Activated CD8-positive, alpha-beta memory T cell treated with anti-CD3 and anti-CD28 coated beads for 4 hours (primary cell): ENCODE data around the gene FSTL3.
A peak's percentile ranks its signal among the peaks of the same experiment; 100 is the strongest.
"Not testable (repeated sequence)": the region's sequence is repeated elsewhere in the genome, so short reads cannot be mapped to it uniquely, and the experiment has no call there.

ENCODE experiments used
- DNase-seq, 2 donors: peaks; one replicate each; pipeline ENCODE4 v3.0.0-alpha.2; 2020; ENCODE audit warnings: low read depth in 2 of 2

The FSTL3 gene

GRCh38 chr19:676339-677105, at the start of gene FSTL3:
Gene FSTL3 (plus strand): TSS chr19:676392. CDS start chr19:676424, 32 bp downstream.
- DNase-seq = no peak

DNA sequence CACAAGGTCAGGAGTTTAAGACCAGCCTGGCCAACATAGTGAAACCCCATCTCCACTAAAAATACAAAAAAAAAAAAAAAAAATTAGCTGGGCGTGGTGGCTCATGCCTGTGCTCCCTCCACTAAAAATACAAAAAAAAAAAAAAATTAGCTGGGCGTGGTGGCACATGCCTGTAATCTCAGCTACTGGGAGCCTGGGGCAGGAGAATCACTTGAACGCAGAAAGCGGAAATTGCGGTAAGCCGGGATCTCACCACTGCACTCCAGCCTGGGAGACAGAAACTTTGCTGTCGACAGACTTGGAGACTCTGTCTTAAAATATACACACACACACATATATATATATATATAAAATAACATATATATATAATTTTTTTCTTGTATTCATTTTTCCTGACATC, 49.6 kb upstream of the FSTL3 start:
- not testable (repeated sequence) for DNase-seq

- no peak for DNase-seq
These were observed 48.0 kb upstream of the FSTL3 start for GRCh38 chr19:628168-628567.

DNA sequence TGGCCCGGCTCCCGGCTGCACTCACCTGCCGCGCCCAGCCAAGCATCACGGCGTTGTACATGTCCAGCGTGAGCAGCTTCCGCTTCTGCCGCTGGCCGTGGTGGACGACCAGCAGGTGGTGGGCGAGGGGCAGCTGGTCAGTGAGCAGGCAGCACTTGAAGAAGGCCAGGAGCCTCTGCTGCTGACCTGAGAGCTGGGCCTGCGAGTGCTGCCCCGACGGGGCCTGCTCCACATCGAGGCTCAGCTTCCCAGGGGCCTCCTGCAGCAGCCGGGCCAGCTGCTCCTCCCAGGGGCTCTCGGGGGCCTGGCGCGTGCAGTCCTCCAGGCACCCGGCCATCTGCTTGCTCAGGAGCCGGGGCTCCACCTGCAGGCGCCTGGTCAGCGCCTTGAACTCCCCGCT, 46.7 kb upstream of the FSTL3 start:
- not testable (repeated sequence) for DNase-seq

DNA sequence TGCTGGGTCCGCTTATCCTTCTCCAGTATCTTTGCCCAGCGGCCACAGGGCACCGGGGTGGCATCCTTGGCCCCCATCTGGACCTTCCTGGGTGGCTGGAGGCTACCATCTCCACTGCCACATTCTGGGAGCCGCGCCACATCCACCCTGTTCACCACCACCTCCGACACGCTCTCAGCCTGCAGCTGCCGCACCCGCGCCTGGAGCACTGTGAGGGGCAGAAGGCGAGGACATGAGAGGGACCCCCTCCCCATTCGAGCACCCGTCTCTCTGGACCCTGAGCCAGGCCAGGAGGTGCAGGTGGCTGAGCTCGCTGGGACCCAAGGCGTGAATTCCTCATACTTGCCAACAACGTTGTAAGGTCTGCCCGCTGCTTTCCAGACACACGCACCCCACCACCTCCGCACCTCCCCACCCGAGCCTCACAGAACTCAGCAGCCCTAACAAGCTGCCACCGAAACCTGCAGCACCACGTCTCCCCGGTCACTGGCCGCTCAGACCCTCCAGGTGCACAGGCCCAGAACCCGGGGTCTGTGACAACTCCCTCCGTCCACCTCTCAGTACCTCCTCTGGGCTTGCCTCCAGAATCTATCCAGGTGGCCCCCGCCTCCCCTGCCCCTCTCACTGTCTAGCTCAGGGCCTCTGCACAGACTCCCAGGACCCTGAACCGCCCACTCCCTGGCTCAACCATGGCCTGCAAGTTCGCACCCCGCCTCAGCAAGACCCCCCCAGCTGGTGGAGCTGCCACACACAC, 46.1 kb upstream of the FSTL3 start:
- DNase-seq = no peak

DNA sequence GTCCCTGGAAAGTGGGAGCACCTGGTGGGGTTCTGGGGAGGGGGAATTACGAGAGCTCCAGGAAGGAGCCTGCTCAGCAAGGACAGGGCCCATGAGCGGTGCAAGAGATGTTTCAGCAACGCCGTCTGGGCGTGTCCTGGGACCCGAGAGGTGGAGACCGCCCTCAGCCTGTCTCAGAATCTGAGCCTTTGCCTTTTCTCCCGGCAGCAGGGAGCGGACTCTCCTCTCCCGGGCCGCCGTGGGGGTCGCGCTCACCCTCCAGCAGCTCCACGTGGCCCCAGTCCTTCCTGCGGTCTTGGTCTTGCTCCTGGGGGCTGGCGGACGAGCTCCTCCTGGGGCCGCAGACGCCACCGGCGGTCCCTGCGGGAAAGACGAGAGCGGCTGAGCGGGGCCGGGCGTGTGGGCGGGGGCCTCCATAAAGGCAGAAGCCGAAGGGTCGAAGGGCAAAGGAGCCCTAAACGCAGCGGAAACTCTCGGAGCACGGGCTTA, 43.6 kb upstream of the FSTL3 start:
- no peak for DNase-seq

DNA sequence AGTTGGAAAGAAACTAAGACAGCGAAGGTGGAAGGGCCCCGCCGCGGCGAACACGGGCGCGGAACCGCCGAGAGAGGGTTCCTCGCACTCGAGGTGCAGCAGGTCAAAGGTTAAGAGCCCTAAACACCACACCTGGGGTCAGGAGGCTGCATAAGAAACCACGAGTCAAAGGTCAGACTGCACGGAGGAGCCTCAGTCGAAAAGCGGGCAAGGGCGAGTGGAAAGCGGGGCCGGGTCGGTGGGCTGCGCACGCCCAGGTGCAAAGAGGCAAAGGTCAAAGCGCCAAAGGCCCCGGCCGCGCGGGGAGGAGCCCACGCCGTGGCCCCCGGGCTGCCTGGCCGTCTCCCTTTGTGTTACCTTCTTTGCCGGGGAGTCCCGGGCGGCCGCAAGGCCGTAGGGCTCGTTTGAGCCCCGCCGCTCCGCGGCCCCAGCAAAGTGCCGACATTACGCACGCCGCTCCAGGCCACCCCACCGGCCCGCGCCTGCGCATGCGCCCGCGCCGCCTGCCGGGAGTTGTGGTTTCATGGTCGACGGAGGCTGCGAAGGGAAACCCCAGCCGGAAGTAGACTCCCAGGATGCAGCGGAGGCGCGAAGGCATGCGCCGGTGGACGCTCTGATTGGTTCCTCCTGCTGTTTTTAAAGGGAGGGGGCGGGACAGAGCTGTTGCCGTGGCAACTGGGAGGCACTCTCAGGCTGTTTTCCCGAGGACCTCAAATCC, 43.0 kb upstream of the FSTL3 start, which contains the start of gene POLRMT:
Gene POLRMT, minus strand, starts transcription at position 470 of the 718 bp plus-strand sequence. Its CDS starts 25 bp downstream, at position 445.
- peak; percentile 93 to 95 for DNase-seq

DNA sequence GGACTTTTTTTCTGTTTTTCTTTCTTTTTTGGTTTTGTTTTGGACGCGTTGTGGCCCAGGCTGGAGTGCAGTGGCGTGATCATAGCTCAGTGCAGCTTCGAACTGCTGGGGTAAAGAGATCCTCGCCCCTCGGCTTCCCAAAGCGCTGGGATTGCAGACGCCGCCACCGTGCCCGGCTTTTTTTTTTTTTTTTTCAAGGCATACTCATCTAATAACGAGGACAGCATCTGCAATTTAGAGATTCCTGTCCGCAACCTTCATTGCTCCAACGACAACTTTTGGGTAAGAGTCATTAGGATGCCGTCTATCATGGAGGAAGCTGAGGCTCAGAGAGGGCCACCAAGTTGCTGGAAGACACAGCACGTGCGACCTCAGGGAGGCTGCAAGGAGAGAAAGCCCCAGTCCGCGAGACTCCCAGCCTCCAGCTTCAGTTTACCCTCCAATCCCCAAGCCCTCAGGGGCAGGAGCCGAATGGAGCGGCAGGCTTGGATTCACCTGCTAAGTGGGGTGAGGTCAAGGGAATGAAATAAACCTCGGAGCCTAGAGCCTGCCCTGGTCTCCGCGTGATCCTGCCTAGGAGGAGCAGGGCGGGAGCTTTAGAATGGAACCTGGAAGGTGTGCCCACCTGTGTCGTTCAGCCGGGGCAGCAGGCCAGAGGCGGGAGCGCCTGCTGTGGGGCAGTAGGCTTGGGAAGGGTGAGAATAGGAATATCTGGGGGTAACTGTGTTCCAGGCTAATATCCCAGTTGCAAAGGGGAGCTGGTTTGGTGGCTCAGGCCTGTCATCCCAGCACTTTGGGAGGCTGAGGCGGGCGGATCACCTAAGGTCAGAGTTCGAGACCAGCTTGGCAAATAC, 42.2 kb upstream of the FSTL3 start:
- DNase-seq = no peak

GRCh38 chr19:634975-635652, 41.1 kb upstream of the FSTL3 start:
- no peak for DNase-seq

DNA sequence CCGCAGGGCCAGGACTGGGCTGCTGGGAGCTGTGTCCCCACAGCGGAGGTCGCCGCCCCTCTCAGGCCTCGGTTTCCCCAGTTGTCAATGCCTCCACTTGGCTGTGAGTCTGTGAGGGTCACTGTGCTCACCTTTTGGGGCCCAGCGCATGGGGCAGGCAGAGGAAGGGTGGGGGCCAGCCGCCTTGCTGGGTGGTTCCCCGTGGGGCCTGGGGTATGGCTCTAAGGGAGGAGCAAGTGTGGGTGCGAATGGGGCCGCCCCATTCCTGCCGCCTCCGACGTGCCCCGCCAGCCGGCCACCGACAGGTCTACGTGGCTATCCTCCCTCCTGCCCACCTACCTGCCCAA, 37.3 kb upstream of the FSTL3 start:
- DNase-seq = no peak

GRCh38 chr19:639253-640160, 36.7 kb upstream of the FSTL3 start, which contains the start of gene FGF22:
Gene FGF22 (plus strand): TSS chr19:639879. CDS start chr19:639926, 47 bp downstream.
- DNase-seq = peak; percentile 90 to 92

DNA sequence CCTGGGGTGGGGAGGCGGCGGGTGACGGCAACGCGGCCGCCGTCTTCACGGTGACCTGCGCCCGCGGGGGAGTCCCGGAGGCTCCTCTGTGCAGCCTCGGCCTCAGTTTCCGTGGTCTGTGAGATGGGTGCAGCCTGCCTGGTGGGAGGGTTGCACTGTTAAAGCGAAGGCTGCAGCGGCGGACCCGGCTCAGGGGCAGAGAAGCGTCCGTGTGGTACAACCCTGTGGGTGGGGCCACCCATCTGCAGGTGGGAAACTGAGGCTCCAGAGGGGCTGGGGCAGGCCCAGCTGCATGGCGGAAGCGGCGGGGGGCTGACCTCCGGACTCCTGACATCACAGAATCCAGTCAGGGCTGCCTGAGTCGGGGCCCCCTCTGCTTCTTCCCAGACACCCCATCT, 36.0 kb upstream of the FSTL3 start:
- DNase-seq = no peak

- no peak for DNase-seq
These were observed 35.5 kb upstream of the FSTL3 start for GRCh38 chr19:640606-641189.

- no peak for DNase-seq
These were observed 34.5 kb upstream of the FSTL3 start for GRCh38 chr19:641702-642101.

DNA sequence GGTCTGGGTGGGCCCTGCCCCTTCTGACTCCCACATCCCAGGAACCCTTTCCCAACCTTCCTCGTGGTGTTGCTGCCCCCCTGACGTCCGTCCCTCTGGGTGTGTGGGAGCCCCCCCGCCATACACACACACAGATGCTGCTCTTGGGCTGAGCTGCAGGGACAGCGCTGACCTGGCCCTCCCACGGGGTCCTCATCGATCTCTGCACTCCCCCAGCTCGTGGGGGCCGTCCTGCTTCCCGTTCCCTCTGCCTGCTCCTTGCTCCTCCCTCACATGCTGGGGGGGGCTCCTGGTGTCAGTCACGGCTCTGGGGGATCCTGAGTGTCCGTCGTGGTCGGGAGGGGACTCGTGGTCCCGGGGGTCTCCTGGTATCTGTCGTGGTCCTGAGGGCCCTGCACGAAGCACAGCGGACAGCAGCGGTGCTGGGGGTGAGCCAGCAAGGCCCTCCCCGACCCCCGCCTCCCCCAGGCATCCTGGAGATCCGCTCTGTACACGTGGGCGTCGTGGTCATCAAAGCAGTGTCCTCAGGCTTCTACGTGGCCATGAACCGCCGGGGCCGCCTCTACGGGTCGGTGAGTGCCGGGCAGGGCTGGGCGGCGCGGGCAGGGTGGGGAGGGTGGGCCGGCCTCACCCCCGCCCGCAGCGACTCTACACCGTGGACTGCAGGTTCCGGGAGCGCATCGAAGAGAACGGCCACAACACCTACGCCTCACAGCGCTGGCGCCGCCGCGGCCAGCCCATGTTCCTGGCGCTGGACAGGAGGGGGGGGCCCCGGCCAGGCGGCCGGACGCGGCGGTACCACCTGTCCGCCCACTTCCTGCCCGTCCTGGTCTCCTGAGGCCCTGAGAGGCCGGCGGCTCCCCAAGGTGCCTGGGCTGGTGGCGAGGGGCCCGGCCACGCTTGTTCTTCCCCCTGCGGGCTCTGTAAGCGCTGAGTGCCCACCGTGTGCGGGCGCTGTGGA, 33.1 kb upstream of the FSTL3 start:
- DNase-seq = no peak

GRCh38 chr19:643736-644135, 32.5 kb upstream of the FSTL3 start:
- DNase-seq = no peak

DNA sequence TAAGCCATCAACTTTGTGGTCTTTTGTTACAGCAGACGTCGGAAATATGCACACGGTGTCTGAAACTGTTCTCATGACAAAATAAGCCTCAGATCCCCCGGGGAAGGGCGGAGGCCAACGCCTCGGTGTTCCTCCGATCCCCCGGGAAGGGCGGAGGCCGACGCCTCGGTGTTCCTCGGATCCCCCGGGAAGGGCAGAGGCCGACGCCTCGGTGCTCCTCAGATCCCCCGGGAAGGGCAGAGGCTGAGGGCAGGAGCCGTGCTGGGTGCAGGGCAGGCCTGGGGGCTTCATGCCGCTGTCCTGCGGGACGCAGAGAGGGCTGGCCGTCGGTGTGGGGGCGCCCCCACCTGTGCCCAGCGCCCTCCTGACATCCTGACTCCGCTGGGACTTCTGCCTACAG, 31.8 kb upstream of the FSTL3 start:
- no peak for DNase-seq

DNA sequence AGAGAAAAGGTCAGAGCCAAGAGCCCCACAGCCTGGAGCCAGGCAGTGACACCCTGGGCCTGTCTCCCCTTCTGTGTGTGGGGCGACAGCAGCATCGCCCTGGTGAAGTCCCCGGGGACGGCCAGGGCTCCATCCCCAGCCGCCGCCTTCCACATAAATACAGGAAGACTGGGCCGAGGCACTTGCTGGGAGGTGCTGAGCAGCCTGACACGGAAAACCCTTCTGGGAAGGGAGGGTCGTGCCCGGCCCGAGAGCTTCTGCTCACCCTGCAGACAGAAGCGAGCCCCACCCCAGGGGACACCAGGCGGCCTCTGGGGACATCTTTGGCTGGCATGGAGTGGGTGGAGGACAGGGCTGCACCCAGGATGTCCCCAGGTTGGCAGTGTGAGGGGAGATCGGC, 31.4 kb upstream of the FSTL3 start:
- DNase-seq = no peak
